Suprapubic skin (tissue), 4 donors: ENCODE results near the gene DRD5. TPM values are rescaled to one million over a fixed set of nuclear protein-coding genes. Genes with fewer than 3 reads are reported as not detected.

ENCODE experiments used
- DNase-seq, 2 donors: peaks; one replicate each; pipeline ENCODE4 v3.0.0-alpha.2; 2019; ENCODE audit warnings: low spot score in 2 of 2
- H3K27ac ChIP-seq: fragments of 200-600 bp; sonication (generic); one replicate; pipeline ENCODE4 v1.5.1; 2019
- H3K27me3 ChIP-seq: fragments of 200-600 bp; sonication (generic); one replicate; pipeline ENCODE4 v1.5.1; 2019
- H3K36me3 ChIP-seq: fragments of 200-600 bp; sonication (generic); one replicate; pipeline ENCODE4 v1.5.1; 2019
- H3K4me1 ChIP-seq: fragments of 200-600 bp; sonication (generic); one replicate; pipeline ENCODE4 v1.5.1; 2019
- H3K4me3 ChIP-seq: fragments of 200-600 bp; sonication (generic); one replicate; pipeline ENCODE4 v1.5.1; 2019; ENCODE audit warnings: mild to moderate bottlenecking
- H3K9me3 ChIP-seq: fragments of 200-600 bp; sonication (generic); one replicate; pipeline ENCODE4 v1.5.1; 2019
- EP300 ChIP-seq: sonication (generic); formaldehyde crosslinking; IDR thresholded peaks from one replicate; pipeline ENCODE4 v1.6.1; 2017; ENCODE audit warnings: antibody characterized with exemption
- POLR2A ChIP-seq, 2 donors: fragments of 450-650 bp; IDR thresholded peaks; one replicate each; pipeline ENCODE4 v1.6.1; 2017; ENCODE audit warnings: antibody characterized with exemption in 2 of 2, mild to moderate bottlenecking in 2 of 2, moderate library complexity in 2 of 2
- POLR2AphosphoS5 ChIP-seq, 3 donors: sonication (generic); formaldehyde crosslinking; IDR thresholded peaks; one replicate each; pipeline ENCODE4 v1.6.1; 2017; ENCODE audit warnings: antibody characterized with exemption in 3 of 3
- WGBS: methylation state at CpG from one replicate; pipeline ENCODE4 v1.1.5; 2018; 5-methylcytosine and 5-hydroxymethylcytosine counted together
- total RNA-seq, 4 donors: library from RNA; depleted of rRNA; stranded (reverse); fragments of >200 nt; gene quantifications; one replicate each; pipeline ENCODE4 v1.1.0, GENCODE V29; 2016
- TF ChIP-seq, protein P1 (sequence below), 2 donors: fragments of 200-600 bp in 1 of 2; fragments of 450-650 bp in 1 of 2; sonication (generic) in 1 of 2; IDR thresholded peaks; one replicate each; pipeline ENCODE4 v1.5.1; 2016 to 2019; ENCODE audit warnings: antibody characterized with exemption in 2 of 2, mild to moderate bottlenecking in 1 of 2, moderate library complexity in 1 of 2

The DRD5 gene
- total RNA-seq, 4 donors from 2014 or later, result not detected

DNA sequence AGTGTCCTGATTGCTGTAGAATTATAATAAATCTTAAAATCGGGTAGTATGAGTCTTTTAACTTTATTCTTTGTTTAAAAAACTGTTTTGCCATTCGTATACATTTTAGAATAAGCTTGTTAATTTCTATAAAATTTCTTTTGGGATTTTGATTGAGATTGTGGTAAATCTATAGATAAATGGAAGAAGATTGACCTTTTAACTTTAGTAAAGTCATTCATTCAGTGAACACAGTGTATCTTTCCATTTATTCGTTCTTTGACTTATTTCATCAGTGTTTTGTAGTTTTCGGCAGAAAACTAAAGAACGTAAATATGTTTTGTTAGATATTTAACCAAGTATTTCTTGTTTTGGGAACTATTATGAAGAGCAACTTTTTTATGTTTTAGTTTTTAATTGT is 38.9 kb downstream of the DRD5 start:
- DNase-seq, result no peak
- WGBS, result 76% methylated on average over 5 of the region's 5 CpGs
- TF ChIP-seq, protein P1, sequence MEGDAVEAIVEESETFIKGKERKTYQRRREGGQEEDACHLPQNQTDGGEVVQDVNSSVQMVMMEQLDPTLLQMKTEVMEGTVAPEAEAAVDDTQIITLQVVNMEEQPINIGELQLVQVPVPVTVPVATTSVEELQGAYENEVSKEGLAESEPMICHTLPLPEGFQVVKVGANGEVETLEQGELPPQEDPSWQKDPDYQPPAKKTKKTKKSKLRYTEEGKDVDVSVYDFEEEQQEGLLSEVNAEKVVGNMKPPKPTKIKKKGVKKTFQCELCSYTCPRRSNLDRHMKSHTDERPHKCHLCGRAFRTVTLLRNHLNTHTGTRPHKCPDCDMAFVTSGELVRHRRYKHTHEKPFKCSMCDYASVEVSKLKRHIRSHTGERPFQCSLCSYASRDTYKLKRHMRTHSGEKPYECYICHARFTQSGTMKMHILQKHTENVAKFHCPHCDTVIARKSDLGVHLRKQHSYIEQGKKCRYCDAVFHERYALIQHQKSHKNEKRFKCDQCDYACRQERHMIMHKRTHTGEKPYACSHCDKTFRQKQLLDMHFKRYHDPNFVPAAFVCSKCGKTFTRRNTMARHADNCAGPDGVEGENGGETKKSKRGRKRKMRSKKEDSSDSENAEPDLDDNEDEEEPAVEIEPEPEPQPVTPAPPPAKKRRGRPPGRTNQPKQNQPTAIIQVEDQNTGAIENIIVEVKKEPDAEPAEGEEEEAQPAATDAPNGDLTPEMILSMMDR (IDR thresholded peaks at IDR 0.05), result no peak
- Histone ChIP-seq H3K4me3 (no peak overlapping the region), H3K27ac (no peak overlapping the region), H3K4me1 (no peaks in the 10 kb centered on the region), H3K36me3 (no peaks in the 10 kb centered on the region), H3K9me3 (no peaks in the 10 kb centered on the region), H3K27me3 (no peaks in the 10 kb centered on the region)

DNA sequence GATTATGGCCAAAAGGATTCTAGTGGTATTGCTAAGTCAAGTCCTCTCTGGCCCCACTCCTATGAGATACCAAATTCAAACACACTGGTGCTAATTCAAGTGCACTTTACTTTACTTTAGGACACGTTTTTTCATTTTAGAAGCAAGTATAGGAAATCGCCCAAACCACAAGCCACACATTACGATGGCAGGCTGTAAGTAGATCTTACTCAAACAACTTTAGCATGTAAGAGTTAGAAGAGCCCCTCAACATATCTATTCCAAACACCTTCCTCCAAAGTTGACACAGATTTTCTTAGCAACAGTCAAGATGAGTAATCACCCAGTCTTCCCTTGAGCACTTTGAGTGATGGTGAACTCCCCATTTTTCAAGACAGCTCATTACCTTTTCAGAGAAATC is 43.6 kb downstream of the DRD5 start:
- no peak for DNase-seq
- Histone ChIP-seq H3K4me3 (no peak overlapping the region), H3K27ac (no peak overlapping the region), H3K36me3 (no peaks in the 10 kb centered on the region), H3K27me3 (no peaks in the 10 kb centered on the region), H3K9me3 (no peaks in the 10 kb centered on the region), H3K4me1 (no peaks in the 10 kb centered on the region)
- WGBS, result 82% methylated on average over 3 of the region's 3 CpGs
- TF ChIP-seq EP300 (no peak), POLR2AphosphoS5 (IDR thresholded peaks at IDR 0.05) (no peak), POLR2A (IDR thresholded peaks at IDR 0.05) (no peak)
- TF ChIP-seq, protein P1 (IDR thresholded peaks at IDR 0.05), result no peak

DNA sequence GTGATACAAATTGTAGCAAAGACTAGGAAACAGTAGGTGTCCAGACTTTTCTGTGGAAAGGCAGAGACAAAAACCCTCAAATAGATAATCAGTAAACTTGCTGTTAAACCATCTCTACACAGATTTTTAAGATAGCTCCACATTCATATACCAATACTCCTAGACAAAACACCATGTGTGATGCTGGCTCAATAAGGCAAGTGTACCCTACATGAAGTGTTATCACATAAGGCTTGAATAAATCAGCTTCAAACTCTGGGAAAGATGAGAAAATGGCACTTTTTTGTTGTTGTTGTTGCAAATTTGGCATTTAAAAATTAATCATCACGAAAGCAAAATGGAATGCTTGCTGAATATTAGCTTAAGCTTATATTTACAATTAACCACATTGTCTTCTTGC is 45.1 kb downstream of the DRD5 start:
- H3K27me3 ChIP-seq, result no peaks in the 10 kb centered on the region
- no peak for DNase-seq
- H3K9me3 ChIP-seq, result no peaks in the 10 kb centered on the region
- H3K36me3 ChIP-seq, result no peaks in the 10 kb centered on the region
- H3K4me3 ChIP-seq, result no peak overlapping the region
- no peaks in the 10 kb centered on the region for H3K4me1 ChIP-seq
- WGBS, result 87% methylated on average over 1 of the region's 1 CpG
- TF ChIP-seq, protein P1 (IDR thresholded peaks at IDR 0.05), result no peak
- TF ChIP-seq EP300 (no peak), POLR2A (IDR thresholded peaks at IDR 0.05) (no peak), POLR2AphosphoS5 (IDR thresholded peaks at IDR 0.05) (no peak)
- no peak overlapping the region for H3K27ac ChIP-seq

DNA sequence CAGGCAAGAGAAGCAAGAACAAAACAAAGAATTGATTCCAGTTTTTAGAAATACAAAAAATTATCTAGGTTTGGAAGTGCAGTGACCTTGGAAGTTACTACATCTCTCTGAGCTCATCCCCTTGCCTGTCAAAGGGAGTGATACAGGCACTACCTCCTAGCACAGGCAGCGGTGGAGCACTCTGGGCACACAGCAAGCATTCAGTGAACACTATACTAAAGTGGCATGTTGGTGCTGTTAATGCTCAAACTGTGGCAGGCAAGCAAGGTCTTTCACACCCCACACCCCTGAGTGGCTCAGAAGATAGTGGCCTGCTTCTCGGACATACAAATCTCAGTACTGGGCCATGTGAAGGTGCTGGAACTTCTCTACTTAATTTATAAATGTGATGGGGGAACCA is 51.2 kb downstream of the DRD5 start:
- H3K9me3 ChIP-seq, result no peaks in the 10 kb centered on the region
- H3K36me3 ChIP-seq, result peaks cover 7% of the 10 kb centered on the region
- H3K4me3 ChIP-seq, result no peak overlapping the region
- no peaks in the 10 kb centered on the region for H3K27me3 ChIP-seq
- no peak overlapping the region for H3K27ac ChIP-seq
- no peak for TF ChIP-seq POLR2AphosphoS5 (IDR thresholded peaks at IDR 0.05)
- TF ChIP-seq EP300, result no peak
- TF ChIP-seq POLR2A (IDR thresholded peaks at IDR 0.05), result no peak
- TF ChIP-seq, protein P1 (IDR thresholded peaks at IDR 0.05), result no peak
- no peak for DNase-seq
- 87% methylated on average over 2 of the region's 2 CpGs for WGBS
- no peaks in the 10 kb centered on the region for H3K4me1 ChIP-seq

DNA sequence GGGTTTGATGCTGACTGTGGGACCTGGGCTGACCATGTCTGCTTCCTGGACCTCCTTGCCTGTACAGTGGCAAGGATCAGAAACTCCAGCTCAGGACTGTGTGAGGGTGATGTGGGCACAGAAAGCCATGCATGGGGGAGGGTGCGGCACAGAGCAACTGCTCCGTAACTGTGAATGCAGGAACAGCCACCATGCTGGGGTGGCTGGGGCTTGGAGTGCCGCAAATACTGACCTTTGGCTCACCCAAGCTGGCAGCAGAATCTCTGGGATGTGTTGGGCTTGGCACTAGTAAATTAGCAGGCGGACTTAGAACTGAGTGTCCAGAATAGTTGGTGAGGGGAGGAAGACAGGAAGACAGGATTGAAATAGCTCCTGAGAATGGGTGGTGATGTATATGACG is 52.0 kb downstream of the DRD5 start:
- Histone ChIP-seq H3K4me1 (no peaks in the 10 kb centered on the region), H3K9me3 (no peaks in the 10 kb centered on the region), H3K4me3 (no peak overlapping the region), H3K27me3 (no peaks in the 10 kb centered on the region), H3K36me3 (peaks cover 7% of the 10 kb centered on the region), H3K27ac (no peak overlapping the region)
- TF ChIP-seq, protein P1 (IDR thresholded peaks at IDR 0.05), result no peak
- TF ChIP-seq POLR2AphosphoS5 (IDR thresholded peaks at IDR 0.05) (no peak), EP300 (no peak), POLR2A (IDR thresholded peaks at IDR 0.05) (no peak)
- 93% methylated on average over 5 of the region's 5 CpGs for WGBS
- no peak for DNase-seq

Other genes starting within 250 kb of the DRD5 start
- gene SLC2A9, start 239.9 kb downstream of the DRD5 start, total RNA-seq, result 1 to 10 TPM; 3.5 to 9.2 (median 8.1) TPM